GM18526 (cell line): ENCODE data around the gene PTPRU.

Experiments
- POLR2A ChIP-seq: IDR thresholded peaks from 3 replicates; pipeline ENCODE4 v1.6.1; 2011; ENCODE audit not compliant: insufficient read length; ENCODE audit errors: extremely low read depth

PTPRU gene

DNA sequence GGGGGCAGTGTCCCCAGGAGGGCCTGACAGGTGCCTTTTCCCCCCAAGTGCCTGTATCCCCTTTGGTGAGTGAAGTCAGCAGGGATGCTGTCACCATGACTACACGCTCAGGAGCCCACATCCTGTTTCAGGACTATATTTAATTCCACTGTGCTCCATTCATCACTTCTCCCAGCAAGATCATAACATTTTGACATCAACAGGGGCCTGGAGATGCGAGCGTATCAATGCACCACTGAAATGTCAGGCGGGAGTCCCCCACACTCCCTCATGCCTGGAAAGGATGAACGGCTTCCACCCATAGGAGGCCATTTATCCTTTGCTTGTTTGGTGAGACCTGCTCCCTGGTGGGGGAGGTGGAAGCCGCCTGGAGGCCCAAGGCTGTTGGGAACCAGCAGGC is 119.1 kb downstream of the PTPRU start:
- TF ChIP-seq POLR2A = no peak

DNA sequence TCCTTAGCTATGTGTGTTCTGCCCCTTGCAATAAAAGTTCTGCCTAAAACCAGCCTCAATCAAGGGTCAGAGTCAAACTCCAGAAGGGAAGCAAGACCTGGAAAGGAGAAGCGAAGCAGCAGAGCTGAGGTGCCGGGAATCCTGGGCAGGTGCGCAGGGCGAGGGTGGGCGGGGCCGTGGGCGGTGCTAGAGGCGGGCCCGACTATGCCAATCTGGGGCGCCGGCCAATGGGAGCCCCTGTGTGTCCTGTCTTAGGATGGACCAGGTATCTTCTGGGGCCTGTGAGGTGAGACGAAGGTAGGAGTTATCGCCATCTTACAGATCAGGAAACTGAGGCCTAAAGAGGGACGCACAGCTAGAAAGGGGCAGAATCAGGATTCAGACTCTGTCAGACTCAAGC is 120.3 kb downstream of the PTPRU start:
- TF ChIP-seq POLR2A = no peak

DNA sequence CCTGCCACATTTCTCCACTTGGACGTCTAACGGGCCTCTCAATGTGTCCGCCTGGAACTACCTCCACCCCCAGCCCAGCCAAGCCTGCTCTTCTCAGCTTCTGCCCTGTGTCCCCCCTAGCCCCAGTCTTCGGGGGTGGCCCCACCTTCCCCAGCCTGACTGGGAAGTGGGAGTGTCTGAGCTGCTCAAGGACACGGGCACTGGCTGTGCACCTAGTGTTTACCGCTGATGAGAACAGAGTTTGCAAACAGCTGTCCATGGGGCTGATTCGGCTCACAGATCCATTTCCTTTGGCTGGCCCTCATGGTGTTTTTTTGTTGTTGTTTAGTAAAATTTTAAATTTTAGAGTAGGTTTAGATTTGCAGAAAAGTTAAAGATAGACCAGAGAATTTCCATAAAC is 121.1 kb downstream of the PTPRU start:
- TF ChIP-seq POLR2A = no peak

DNA sequence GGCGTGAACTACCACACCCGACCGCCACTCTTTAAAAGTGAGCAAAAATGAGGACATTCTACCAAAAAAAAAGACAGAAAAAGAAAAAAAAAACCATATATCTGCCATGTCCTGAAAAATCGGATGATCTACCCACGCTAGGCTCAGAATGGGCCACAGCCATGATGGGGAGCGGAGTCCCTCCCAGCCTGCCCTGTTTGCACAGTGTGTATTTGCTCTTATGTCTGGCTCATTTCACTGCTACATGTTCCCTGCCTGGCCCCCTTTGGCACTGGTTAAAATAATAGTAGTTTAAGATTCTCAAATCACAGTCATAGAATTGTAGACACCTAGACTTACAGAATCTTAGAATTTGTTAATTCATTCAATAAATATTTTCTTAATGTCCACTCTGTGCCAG is 121.9 kb downstream of the PTPRU start:
- TF ChIP-seq POLR2A = no peak

DNA sequence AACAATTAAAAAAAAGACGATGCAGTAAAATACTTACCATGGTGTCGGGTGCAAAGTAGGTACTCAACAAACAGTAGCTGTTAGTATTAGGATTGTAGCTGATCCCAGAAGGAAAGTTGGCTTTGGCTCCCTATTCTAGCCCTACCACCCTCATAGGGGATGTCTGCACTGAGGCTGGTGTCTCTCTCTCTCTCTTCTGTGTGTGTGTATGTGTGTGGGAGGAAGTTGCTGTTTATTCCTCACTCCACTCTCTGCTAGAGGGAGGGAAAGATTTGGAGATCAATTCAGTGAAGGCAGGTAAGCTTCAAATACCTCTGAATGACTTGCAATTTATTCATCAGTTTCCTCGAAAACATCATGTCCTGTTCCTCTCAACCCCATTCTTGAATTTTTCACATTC is 124.4 kb downstream of the PTPRU start:
- no peak for TF ChIP-seq POLR2A

DNA sequence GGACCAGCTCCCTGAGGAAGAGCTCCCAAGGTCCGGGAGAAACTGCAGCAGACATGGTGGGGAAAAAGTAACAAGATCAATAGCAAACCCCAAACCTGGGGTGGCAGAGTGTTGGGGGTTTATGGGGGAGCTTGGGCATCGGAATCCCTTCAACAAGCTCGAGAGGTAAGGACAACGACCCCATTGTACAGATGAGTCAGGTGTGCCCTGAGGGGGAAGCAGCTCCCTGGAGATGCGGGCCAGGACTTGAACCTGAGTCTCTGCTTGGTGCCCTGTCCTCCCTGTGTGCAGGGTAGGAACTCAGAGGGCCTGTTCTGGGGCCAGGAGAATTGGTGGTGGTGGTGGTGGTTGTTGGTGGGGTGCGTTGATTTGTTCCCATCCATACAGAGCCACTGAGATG is 125.4 kb downstream of the PTPRU start:
- no peak for TF ChIP-seq POLR2A

DNA sequence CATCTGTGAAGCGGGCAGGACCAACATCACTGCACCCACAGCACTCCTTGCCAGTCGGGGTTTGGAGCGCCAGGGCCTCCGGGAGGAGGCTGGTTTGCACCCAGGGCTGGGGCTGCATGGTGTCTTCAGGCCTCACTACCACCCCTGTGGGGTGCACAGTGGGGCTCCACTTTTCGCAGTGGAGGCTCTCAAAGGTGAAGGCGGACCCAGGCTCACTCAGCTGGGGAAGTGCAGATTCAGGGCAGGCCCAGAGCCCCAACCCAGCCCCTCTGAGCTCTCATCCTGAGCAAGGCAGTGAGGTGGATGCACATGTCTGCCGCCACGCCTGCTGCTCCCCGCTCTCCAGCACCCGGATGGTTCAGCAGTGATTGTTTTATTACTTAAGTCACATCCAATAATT is 125.8 kb downstream of the PTPRU start:
- no peak for TF ChIP-seq POLR2A

DNA sequence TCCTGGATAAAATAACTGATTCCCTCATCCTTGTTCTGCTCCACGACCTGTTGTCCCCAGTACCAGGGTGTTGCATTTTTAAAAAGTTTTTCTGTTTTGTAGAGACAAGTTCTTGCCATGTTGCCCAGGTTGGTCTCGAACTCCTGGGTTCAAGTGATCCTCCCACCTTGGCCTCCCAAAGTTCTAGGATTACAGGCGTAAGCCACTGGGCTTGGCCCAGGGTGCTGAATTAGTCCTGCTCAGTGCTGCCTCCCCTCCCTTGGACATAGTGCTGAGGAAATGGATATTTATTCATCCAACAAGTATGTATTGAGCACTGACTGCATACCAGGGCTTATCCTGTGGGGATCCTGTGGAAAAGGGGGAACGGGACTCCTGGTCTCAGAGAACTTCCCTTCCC is 126.4 kb downstream of the PTPRU start:
- no peak for TF ChIP-seq POLR2A

DNA sequence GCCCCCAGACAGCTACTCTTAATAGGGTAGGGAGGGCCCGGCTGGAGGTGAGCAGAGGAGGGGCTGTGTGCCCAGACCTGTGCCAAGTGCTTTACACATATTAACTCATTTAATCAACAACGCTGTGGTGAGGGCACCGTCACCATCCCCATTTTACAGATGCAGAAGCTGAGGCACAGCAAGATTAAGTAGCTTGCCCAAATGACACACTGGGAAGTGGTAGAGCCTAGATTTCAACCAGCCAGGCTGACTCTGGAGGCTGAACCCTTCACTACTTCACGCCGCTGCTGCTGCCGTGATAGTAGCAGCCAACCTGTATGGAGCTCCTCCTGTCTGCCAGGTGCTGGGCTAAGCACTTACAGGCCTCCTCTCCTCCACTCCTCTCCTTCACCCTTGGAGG is 127.2 kb downstream of the PTPRU start:
- no peak for TF ChIP-seq POLR2A

DNA sequence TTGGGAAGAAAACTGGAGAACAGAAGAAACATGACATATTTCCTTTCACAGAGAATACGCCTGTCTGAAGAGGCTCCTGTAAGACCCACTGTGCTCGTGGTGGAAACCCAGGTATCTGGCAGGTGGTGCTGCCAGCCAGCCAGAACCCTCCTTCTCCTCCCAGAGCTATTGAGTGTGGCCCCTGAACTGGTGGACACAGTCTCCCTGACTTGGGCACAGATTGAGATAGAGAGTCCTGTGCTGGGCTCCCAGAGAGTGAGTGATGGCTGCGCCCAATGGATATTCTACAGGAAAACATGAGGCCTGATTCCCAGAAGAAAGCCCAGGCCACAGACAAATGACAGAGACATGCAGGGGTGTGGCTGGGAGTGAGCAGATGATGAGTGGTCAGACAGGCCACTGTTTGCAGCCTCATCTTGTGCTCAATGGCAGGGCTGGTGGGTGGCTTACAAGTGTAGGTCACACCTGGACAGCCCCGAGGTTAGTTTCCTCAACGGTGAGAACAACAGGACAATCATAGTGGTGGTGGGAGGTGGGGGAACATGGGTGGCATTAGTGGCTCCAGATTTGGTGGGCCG is 127.9 kb downstream of the PTPRU start:
- TF ChIP-seq POLR2A = no peak

DNA sequence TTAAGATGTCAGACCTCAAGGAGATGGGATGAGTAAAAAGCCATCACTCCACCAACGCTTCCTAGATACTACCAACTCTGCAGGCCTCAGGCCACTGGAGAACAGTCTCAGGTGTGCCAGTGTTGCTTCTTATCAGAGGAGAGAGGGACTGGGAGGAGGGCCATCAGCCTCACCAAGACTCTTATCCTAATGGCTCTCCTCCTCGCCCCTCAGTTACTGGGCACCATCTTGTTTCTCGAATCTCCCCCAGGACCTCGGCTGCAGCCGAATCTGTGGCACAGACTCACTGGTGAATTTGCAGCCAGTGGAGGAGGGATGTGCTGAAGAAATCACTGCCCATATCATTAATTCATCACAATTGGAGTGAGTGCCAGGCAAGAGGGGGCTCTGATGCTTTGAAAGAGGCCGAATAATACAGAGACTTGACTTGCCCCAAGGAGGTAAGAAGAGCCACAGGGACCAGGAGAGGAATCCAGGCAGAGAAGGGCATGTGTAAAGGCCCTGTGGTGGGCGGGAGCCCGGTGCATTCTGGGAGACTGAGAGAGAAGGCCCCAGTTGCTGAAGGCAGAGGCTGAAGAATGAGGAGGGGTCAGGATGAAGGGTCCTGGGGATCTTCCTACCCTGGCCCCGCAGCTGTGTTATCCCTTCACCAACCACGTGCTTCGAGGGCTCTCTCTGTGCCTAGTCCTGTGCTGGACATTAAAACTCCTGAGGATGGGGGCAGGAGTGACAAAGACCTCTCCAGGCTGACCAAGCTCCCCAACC is 129.8 kb downstream of the PTPRU start:
- no peak for TF ChIP-seq POLR2A

DNA sequence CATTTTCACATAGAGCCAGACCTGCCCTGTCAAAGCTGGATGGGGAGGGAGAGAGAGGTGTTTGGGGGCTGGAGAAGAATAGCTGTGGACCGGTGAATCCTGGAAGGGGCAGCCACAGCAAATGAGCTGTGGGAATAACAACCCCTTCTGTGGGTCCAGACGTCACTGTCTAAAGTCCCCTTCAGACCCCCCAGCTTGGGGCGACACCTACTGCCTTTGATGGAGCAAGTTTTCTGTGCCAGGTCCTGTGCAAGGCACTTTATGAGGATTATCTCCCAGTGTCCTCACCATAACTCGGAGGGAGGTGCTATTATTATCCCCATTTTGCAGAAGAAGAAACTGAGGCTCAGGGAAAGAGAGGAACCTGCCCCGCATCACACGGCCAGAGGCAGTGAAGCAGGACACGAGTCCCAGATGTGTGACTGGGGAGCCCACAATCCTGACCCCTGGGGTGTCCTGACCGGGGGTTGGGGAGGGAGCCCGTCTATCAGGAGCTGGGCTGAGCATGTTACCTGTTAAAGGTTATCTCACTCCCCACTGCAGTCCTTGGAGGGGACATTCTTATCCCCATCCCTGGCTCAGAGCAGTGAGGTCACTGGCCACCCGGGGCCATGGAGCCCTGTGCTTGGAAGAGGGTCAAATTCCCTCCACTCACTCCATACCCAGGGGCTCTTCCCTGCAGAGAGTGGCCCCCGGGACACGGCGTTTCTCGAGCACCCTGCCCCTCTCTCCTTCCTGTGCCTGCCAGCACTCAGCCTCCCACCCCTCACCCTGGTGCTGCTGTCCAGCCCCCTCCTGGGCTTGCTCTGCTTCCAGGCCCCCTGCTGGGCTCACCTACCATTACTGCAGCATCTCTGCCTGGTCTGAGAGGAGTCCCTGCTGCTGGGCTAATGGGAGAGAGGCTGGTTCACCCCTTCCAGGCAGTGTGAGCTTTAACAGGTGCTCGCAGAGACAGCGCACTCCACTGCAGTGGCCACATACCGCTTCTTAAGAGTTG is 132.9 kb downstream of the PTPRU start:
- no peak for TF ChIP-seq POLR2A

DNA sequence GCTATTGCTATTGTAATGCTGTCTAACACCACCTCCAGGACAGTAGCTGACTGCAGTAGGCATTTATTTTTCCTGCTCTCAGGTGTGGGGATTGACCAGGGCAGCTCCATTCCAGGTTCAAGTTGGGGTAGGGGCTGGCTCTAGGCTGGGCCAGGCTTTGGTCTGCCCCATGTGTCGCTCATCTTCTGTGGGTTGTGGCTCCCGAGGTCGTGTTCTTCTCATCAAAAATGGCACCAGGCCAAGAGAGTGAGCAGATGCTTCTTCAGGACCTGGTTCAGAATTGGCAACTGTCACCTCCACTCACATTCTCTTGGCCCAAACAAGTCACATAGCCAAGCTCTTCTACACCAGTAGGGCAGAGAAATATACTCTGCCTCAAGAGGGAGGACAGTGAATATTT is 133.7 kb downstream of the PTPRU start:
- TF ChIP-seq POLR2A = no peak

DNA sequence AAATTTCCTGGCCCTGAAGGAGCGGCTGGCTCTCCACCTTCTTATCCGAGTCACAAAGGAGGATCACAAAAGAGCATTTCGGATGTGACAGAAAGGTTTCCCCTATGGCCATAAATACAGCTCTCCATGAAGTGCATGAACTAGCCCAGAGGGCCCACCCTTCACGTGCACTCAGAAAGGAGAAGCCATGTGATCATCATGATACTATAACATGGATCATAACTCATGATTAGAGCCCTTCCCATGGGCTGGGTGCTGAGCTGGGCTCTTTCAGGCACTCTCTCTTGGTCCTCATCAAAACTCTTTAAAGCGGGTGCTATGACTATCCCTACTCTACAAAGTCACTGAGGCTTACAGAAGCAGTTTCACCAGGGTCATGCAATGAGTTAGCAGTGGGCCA is 135.0 kb downstream of the PTPRU start:
- no peak for TF ChIP-seq POLR2A

DNA sequence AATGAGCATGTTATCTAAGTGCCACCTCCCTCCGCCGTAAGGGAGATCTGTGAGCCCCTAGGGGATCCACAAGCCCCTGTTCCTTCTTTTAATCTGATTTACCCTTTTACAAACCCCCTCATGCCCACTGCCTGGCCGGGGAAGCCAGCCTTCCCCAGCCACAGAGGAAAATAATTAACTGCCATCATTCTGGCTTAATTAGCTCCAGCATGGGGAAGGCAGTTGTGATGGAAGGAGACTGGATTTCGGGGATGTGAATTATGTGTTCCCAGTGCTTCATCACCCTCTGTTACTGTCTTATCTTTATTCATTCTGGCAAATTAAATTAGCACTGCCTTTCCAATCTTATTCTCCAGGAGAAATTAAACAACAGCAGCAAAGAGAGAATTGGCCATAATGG is 135.8 kb downstream of the PTPRU start:
- TF ChIP-seq POLR2A = no peak
